HG03457 (cell line): ENCODE data around the gene ETV2.
"Not testable (repeated sequence)": the region's sequence is repeated elsewhere in the genome, so short reads cannot be mapped to it uniquely, and the experiment has no call there.

Source experiments
- ATAC-seq: cut with Tn5 transposase; IDR thresholded peaks from one replicate; pipeline ENCODE4 v1.9.1; 2021; ENCODE audit warnings: moderate number of reproducible peaks; ENCODE audit not compliant: unreplicated experiment

ETV2 gene, protein sequence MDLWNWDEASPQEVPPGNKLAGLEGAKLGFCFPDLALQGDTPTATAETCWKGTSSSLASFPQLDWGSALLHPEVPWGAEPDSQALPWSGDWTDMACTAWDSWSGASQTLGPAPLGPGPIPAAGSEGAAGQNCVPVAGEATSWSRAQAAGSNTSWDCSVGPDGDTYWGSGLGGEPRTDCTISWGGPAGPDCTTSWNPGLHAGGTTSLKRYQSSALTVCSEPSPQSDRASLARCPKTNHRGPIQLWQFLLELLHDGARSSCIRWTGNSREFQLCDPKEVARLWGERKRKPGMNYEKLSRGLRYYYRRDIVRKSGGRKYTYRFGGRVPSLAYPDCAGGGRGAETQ

GRCh38 chr19:35641515-35642151, at the start of gene ETV2:
ETV2 (plus strand) TSS chr19:35641745; CDS start chr19:35642461, 716 bp downstream.
- no peak for ATAC-seq

GRCh38 chr19:35592226-35592625, 49.3 kb upstream of the ETV2 start:
- no peak for ATAC-seq

- ATAC-seq: not testable (repeated sequence)
These were observed 46.5 kb upstream of the ETV2 start for GRCh38 chr19:35595026-35595425.

- no peak for ATAC-seq
These were observed 45.6 kb upstream of the ETV2 start for GRCh38 chr19:35595928-35596327.

- peak; percentile 69 for ATAC-seq
These were observed 45.1 kb upstream of the ETV2 start for GRCh38 chr19:35596366-35596999.

DNA sequence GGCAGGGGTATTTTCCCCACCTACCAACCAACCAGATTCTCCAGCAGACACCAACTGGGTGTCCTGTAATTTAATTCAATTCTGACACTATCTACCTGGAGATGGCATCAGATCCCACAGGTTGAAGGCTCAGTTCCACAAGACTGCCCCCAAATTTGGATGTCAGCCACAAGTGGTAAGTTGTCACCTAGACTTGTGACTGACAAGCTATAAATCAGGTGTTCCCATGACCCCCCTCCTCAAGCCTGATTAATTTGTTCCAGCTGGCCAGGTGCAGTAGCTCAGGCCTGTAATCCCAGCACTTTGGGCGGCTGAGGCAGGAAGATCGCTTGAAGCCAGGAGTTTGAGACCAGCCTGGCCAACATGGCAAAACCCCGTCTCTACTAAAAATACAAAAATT, 39.6 kb upstream of the ETV2 start:
- ATAC-seq: no peak

GRCh38 chr19:35604436-35604835, 37.1 kb upstream of the ETV2 start:
- ATAC-seq: not testable (repeated sequence)

GRCh38 chr19:35607170-35607569, 34.4 kb upstream of the ETV2 start:
- ATAC-seq: not testable (repeated sequence)

DNA sequence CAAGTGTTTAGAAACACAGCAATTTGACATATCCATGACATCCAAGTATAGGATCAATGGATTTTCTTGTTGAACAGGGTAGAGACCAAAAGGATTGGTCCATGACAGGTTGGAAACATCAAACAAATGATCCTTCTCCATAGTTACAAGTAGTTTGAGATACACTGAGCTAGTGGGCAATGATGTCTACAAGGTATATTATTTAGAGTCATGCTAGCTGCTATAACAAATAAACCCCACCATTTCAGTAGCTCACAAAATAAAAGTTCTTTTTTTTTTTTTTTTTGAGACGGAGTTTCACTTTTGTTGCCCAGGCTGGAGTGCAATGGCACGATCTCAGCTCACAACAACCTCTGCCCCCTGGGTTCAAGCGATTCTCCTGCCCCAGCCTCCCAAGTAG, 33.9 kb upstream of the ETV2 start:
- no peak for ATAC-seq

GRCh38 chr19:35608251-35608650, 33.3 kb upstream of the ETV2 start:
- ATAC-seq: no peak

GRCh38 chr19:35609851-35610353, 31.6 kb upstream of the ETV2 start:
- ATAC-seq: no peak

- ATAC-seq: no peak
These were observed 29.4 kb upstream of the ETV2 start for GRCh38 chr19:35612224-35612558.

- peak; percentile 56 for ATAC-seq
These were observed 28.8 kb upstream of the ETV2 start, which contains the start of gene HAUS5 for GRCh38 chr19:35612559-35613321. HAUS5 (plus strand) TSS chr19:35612735; CDS start chr19:35612795, 60 bp downstream.

DNA sequence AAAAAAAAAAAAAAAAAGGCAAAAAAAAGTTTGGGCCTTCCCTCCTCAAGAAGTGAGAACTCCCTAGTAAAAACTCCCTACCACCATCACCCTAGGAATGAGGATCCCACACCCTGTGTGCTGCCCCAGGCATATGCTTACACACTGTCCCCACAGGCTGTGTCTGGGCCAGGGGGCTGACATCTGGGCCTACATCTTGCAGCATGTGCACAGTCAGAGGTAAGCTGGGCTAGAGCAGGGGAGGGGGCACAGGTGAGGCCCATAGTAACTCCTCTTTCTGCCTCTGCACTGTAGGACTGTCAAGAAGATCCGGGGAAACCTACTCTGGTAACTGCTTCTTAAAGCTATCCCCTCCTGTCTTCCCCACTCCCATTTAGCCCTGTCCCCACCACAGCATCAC, 28.0 kb upstream of the ETV2 start:
- ATAC-seq: no peak

GRCh38 chr19:35615036-35615435, 26.5 kb upstream of the ETV2 start:
- ATAC-seq: no peak

GRCh38 chr19:35618857-35619256, 22.7 kb upstream of the ETV2 start:
- no peak for ATAC-seq

GRCh38 chr19:35619290-35619923, 22.1 kb upstream of the ETV2 start:
- no peak for ATAC-seq

GRCh38 chr19:35620001-35620400, 21.5 kb upstream of the ETV2 start:
- ATAC-seq: no peak

DNA sequence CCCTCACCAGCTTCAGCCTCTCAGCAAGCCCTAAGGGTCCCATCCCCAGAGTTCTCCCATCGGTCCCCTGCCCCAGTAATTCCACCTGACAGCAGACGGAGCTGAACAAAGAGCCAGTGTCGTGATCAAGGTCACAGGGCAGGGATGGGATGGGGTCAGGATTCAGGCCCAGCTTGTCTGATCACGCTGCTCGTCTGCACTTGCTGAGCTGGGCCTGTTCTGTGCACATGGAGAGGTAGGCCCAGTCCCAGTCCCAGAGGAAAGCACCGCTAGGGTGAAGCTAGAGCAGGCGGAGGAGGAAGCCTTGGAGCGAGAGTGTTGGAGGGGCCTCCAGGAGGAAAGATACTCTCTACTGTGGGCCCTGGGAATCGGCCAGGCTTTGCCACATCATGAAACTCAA, 19.8 kb upstream of the ETV2 start:
- no peak for ATAC-seq

DNA sequence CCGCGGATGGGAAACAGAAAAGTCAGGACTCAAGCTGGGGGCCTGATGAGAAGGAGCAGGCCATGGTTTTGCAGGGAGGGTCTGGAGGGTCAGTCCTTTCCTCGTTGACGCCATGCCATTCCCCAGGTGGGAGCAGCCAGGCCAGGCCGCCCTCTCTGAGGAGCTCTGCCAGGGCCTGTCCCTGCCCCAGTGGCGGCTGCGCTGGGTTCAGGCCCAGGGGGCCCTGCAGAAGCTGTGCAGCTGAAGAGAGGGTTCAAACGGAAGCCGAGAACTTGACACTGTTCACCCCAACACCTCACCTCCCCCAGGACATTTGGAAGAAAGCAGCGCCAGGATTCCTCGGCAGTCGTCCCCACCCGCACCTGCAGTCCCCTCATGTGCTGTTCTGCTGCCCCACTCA, 18.8 kb upstream of the ETV2 start:
- ATAC-seq: no peak
